SK-MEL-5 (cell line): ENCODE data around the gene TYMP. TPM values are rescaled to one million over a fixed set of nuclear protein-coding genes. Genes with fewer than 3 reads are reported as not detected.

ENCODE experiments used
- DNase-seq: peaks from one replicate; pipeline ENCODE4 v3.0.0-alpha.2; 2016; ENCODE audit warnings: low read depth, low spot score
- in situ Hi-C: cut with HindIII; loops from 2 replicates; pipeline ENCODE4 v1.10.0; 2016; ENCODE audit warnings: low sequenced_read_pairs, high pct_unique_total_duplicates, low pct_unique_long_range_greater_than_20kb
- total RNA-seq: library from RNA; depleted of rRNA; stranded (reverse); fragments of >200 nt; shearing (Covaris generic); gene quantifications from 2 replicates; pipeline ENCODE4 v1.2.3, GENCODE V29; 2014

Gene TYMP
- total RNA-seq, 1 experiment from 2014 or later = 1.8 TPM

GRCh38 chr22:50502096-50502495 is 27.7 kb downstream of the TYMP start:
- DNase-seq = no peak
- in situ Hi-C loops = no loop called here

- in situ Hi-C loops = no loop called here
- no peak for DNase-seq
Measured at GRCh38 chr22:50500452-50500851, 29.4 kb downstream of the TYMP start.

- in situ Hi-C loops = no loop called here
- peak; percentile 92 for DNase-seq
Measured at GRCh38 chr22:50498322-50498890, 31.4 kb downstream of the TYMP start.

GRCh38 chr22:50497093-50497492 is 32.7 kb downstream of the TYMP start:
- DNase-seq = no peak
- in situ Hi-C loops = no loop called here

- no peak for DNase-seq
- in situ Hi-C loops = no loop called here
Measured at GRCh38 chr22:50490531-50491308, 39.1 kb downstream of the TYMP start.

GRCh38 chr22:50489363-50490243 is 40.2 kb downstream of the TYMP start:
- in situ Hi-C loops = no loop called here

GRCh38 chr22:50488886-50489285 is 40.9 kb downstream of the TYMP start:
- DNase-seq = no peak
- in situ Hi-C loops = no loop called here

More at GRCh38 chr22:50489363-50490243, 40.2 kb downstream of the TYMP start:
- DNase-seq = no peak

GRCh38 chr22:50488006-50488677 is 41.7 kb downstream of the TYMP start:
- DNase-seq = no peak
- in situ Hi-C loops = no loop called here

GRCh38 chr22:50487290-50488005 is 42.4 kb downstream of the TYMP start:
- in situ Hi-C loops = no loop called here

GRCh38 chr22:50486561-50487289 is 43.1 kb downstream of the TYMP start, which contains the start of gene MIOX:
Gene MIOX, plus strand, starts transcription at chr22:50486859. Its CDS starts 39 bp downstream, at chr22:50486898.
- in situ Hi-C loops = no loop called here
- DNase-seq = no peak

More at GRCh38 chr22:50487290-50488005, 42.4 kb downstream of the TYMP start:
- DNase-seq = no peak

GRCh38 chr22:50485221-50486131 is 44.3 kb downstream of the TYMP start:
- DNase-seq = no peak
- in situ Hi-C loops = no loop called here

GRCh38 chr22:50483977-50484853 is 45.6 kb downstream of the TYMP start:
- in situ Hi-C loops = no loop called here
- DNase-seq = no peak

- DNase-seq = no peak
- in situ Hi-C loops = no loop called here
Measured at GRCh38 chr22:50483556-50483955, 46.3 kb downstream of the TYMP start.

- no peak for DNase-seq
- in situ Hi-C loops = no loop called here
Measured at GRCh38 chr22:50483106-50483505, 46.7 kb downstream of the TYMP start.
